GM08714 (cell line): ENCODE measurements around the gene CDCA7.
A peak's percentile ranks its signal among the peaks of the same experiment; 100 is the strongest.
"Not testable (repeated sequence)": the region's sequence is repeated elsewhere in the genome, so short reads cannot be mapped to it uniquely, and the experiment has no call there.

Source experiments
- H3K4me3 ChIP-seq: fragments of 200-500 bp; sonication (Bioruptor generic); 2 replicates; pipeline ENCODE4 v1.5.1; 2014; ENCODE audit warnings: mild to moderate bottlenecking, low read length, inconsistent platforms
- ZNF274 ChIP-seq: IDR thresholded peaks from 2 replicates; pipeline ENCODE4 v1.6.1; 2012; ENCODE audit warnings: mild to moderate bottlenecking, low read depth, low read length

Gene CDCA7

GRCh38 chr2:173351879-173352278 lies 2.8 kb upstream of the CDCA7 start:
- no peak for TF ChIP-seq ZNF274
- H3K4me3 ChIP-seq = no peak overlapping the region

DNA sequence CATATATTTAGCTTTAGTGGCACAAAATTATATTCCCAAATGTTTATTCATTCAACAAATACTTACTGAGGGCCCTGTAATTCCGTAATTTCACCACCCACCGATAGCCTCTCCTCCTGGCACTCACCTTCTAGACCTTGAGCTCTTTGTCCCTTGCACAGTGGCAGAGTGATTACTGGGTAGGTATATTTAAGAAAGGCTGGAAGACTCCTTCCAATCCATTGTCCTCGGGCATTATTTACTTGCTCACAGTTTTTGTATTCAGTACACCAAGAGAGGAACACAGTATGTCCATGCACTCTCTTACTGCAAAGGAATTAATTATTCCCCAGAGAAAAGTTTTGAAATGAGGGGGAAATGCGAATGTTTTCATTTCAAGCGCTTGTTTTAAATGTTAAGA lies 1.1 kb upstream of the CDCA7 start:
- TF ChIP-seq ZNF274 = no peak
- peak overlapping the region; percentile 40 for H3K4me3 ChIP-seq

DNA sequence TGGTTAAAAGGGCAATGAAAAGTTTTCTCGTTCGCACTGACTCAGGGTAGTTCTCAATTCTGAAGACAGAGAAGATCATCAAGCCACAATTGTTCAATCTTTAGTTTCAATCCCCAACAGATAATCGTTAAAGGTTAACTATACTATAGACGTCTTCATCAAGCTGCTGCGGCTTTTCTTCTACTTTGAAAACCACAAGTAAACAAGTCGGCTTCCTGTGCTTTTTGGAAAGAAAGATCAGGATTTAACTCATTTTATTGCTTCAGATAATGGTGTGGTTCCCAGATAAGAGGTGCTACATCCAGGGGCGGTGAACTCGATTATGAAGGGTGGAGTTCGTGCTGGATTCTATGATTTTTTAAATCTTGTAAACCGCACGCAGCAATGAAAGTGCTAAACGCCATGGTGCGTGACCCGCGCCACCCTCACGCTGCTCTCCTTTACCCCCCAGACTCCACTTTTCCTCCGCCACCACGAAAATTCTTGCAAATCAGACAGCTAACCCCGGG lies 545 bp upstream of the CDCA7 start:
- peak overlapping the region; percentile 80 for H3K4me3 ChIP-seq
- TF ChIP-seq ZNF274 = no peak

GRCh38 chr2:173355132-173355865 lies 627 bp downstream of the CDCA7 start:
- TF ChIP-seq ZNF274 = no peak
- H3K4me3 ChIP-seq = peak overlapping the region; percentile 80

DNA sequence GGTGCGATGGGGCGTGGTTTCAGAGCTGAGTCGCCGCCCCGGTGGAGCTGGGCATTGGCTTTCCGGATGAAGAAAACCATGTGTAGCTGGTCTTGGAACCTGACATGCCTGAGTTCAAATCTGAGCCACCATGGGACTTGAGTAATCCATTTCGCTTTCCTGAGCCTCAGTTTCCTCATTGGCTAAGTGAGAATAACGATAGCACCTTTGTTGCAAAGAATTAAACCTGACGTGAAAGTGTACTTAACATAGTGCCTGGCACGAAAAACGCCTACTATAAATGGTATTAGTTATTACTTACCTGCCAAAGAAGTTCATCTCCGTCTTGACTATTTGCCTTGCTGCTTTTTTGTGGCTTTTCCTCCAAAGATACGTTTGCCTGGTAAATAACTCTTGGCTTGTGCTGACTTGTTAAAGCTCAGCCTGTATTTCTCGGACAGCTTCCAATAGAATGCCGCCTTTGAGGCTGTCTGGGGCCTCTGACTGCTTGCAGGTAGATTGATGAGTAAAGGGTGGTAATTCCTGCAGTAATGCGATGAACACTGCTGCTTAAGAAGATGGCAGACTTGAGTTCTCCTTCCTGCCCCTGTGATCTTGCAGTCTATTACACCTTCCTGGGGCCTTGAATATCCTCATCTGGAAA lies 1.3 kb downstream of the CDCA7 start:
- TF ChIP-seq ZNF274 = no peak
- H3K4me3 ChIP-seq = peak overlapping the region; percentile 80

- TF ChIP-seq ZNF274 = no peak
- H3K4me3 ChIP-seq = no peak overlapping the region
Measured at GRCh38 chr2:173357346-173357745, 2.7 kb downstream of the CDCA7 start.

GRCh38 chr2:173358616-173359015 lies 3.9 kb downstream of the CDCA7 start:
- H3K4me3 ChIP-seq = no peak overlapping the region
- no peak for TF ChIP-seq ZNF274

DNA sequence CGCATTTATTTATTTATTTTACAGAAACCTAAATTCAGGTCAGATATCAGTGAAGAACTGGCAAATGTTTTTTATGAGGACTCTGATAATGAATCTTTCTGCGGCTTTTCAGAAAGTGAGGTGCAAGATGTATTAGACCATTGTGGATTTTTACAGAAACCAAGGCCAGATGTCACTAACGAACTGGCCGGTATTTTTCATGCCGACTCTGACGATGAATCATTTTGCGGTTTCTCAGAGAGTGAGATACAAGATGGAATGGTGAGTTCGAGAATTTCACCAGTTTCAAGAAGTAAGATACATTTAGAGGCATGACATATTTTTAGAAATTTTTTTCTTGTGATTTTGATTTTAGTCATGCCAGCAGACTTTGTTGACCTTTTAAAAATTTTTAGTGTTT lies 4.6 kb downstream of the CDCA7 start:
- no peak for TF ChIP-seq ZNF274
- H3K4me3 ChIP-seq = no peak overlapping the region

GRCh38 chr2:173370198-173370597 lies 15.5 kb downstream of the CDCA7 start:
- H3K4me3 ChIP-seq = no peak overlapping the region

DNA sequence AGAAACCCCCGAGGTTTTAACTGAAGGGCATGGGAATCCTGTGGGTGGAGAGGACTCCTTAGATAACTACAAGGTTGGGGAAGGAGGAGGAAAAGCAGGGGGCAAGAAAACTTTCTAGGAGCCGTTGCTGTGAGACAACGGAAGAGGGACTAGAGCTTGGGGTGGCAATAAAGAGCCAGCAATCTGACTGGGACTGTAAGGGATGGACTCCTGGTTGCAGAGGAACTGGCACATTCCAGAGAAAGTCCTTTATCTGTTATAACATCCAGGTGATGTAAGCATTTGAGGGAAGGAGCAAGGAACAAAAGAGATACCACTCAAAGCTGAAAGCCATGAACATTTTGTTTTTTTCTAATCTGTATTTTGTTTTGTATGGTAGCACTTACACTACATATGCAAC lies 16.4 kb downstream of the CDCA7 start:
- TF ChIP-seq ZNF274 = no peak
- H3K4me3 ChIP-seq = no peak overlapping the region

More at GRCh38 chr2:173370198-173370597, 15.5 kb downstream of the CDCA7 start:
- TF ChIP-seq ZNF274 = no peak

DNA sequence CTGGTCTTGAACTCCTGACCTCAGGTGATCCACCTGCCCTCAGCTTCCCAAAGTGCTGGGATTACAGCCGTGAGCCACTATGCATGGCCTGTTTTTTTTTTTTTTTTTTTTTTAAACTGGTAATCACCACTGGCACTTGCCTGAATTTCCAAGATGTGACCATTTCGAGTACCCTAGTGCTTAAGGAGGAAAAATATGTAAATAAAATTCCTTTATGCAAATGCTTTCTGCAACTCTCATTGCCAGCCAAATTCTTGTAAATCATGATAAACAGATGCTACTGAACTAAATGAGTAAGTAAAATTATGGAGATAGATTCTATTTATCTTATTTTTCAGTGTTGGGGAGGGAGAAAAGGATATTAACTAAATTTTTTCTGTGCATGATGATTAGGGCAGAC lies 18.6 kb downstream of the CDCA7 start:
- H3K4me3 ChIP-seq = no peak overlapping the region
- TF ChIP-seq ZNF274 = no peak

DNA sequence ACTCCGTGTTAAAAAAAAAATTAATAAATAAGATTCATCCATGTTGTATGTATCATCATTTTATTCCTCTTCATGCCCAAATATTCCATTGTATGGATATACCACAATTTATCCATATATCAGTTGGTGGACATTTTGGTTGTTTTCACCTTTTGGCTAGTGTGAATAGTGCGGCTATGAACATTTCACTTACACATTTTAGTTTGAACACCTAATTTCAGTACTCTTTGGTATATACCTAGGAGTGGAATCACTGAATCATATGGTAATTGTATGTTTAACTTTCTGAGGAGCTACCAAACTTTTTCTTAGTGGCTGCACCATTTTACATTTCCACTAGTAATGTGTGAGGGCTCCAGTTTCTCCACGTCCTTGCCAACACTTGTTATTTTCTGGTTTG lies 20.0 kb downstream of the CDCA7 start:
- H3K4me3 ChIP-seq = no peak overlapping the region

GRCh38 chr2:173385534-173385933 lies 30.9 kb downstream of the CDCA7 start:
- not testable (repeated sequence) for H3K4me3 ChIP-seq

More for the DNA sequence above, 20.0 kb downstream of the CDCA7 start:
- no peak for TF ChIP-seq ZNF274

GRCh38 chr2:173386021-173386737 lies 31.5 kb downstream of the CDCA7 start:
- H3K4me3 ChIP-seq = no peak overlapping the region
- TF ChIP-seq ZNF274 = no peak

GRCh38 chr2:173386738-173387065 lies 32.0 kb downstream of the CDCA7 start:
- no peak overlapping the region for H3K4me3 ChIP-seq
- TF ChIP-seq ZNF274 = no peak
